Glutamatergic neuron (in vitro differentiated cells): ENCODE results near the gene C12orf57. TPM values are rescaled to one million over a fixed set of nuclear protein-coding genes. Genes with fewer than 3 reads are reported as not detected.

ENCODE experiments used
- DNase-seq: peaks from one replicate; pipeline ENCODE4 v3.0.0; 2022
- H3K27ac Mint-ChIP-seq: one replicate; pipeline ENCODE4 v1.8.0; 2020; ENCODE audit warnings: mild to moderate bottlenecking, mixed read lengths, inconsistent platforms; ENCODE audit not compliant: unreplicated experiment
- H3K27me3 Mint-ChIP-seq: one replicate; pipeline ENCODE4 v1.8.0; 2020; ENCODE audit warnings: mild to moderate bottlenecking, moderate library complexity, mixed read lengths, inconsistent platforms; ENCODE audit not compliant: unreplicated experiment
- H3K36me3 Mint-ChIP-seq: one replicate; pipeline ENCODE4 v1.8.0; 2020; ENCODE audit warnings: mild to moderate bottlenecking, mixed read lengths, inconsistent platforms; ENCODE audit not compliant: unreplicated experiment
- H3K4me1 Mint-ChIP-seq: one replicate; pipeline ENCODE4 v1.8.0; 2020; ENCODE audit warnings: mild to moderate bottlenecking, low read depth, mixed read lengths, inconsistent platforms; ENCODE audit not compliant: unreplicated experiment
- H3K4me3 Mint-ChIP-seq: one replicate; pipeline ENCODE4 v1.8.0; 2020; ENCODE audit warnings: mild to moderate bottlenecking, mixed read lengths, inconsistent platforms; ENCODE audit not compliant: unreplicated experiment
- H3K9me3 Mint-ChIP-seq: one replicate; pipeline ENCODE4 v1.8.0; 2020; ENCODE audit warnings: mild to moderate bottlenecking, moderate library complexity, mixed read lengths, inconsistent platforms; ENCODE audit not compliant: unreplicated experiment
- total RNA-seq: library from RNA; stranded (reverse); fragmentation: NEBNext Ultra II Directional; extraction: Animal tissue kit (Norgen Biotek cat#: 25700); gene quantifications from one replicate; pipeline ENCODE4 v1.2.1, GENCODE V29; 2021; ENCODE audit not compliant: unreplicated experiment
- TF ChIP-seq, protein P1 (sequence below): fragments of 200-600 bp; sonication (generic); IDR thresholded peaks from one replicate; pipeline ENCODE4 v1.5.0; 2021; ENCODE audit not compliant: partially characterized antibody, unreplicated experiment

The C12orf57 gene
- total RNA-seq, 1 donor from 2014 or later = 184 TPM

GRCh38 chr12:6914947-6915788 lies 28.7 kb upstream of the C12orf57 start:
- TF ChIP-seq, protein P1, sequence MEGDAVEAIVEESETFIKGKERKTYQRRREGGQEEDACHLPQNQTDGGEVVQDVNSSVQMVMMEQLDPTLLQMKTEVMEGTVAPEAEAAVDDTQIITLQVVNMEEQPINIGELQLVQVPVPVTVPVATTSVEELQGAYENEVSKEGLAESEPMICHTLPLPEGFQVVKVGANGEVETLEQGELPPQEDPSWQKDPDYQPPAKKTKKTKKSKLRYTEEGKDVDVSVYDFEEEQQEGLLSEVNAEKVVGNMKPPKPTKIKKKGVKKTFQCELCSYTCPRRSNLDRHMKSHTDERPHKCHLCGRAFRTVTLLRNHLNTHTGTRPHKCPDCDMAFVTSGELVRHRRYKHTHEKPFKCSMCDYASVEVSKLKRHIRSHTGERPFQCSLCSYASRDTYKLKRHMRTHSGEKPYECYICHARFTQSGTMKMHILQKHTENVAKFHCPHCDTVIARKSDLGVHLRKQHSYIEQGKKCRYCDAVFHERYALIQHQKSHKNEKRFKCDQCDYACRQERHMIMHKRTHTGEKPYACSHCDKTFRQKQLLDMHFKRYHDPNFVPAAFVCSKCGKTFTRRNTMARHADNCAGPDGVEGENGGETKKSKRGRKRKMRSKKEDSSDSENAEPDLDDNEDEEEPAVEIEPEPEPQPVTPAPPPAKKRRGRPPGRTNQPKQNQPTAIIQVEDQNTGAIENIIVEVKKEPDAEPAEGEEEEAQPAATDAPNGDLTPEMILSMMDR = no peak
- H3K36me3 Mint-ChIP-seq = peaks cover 4% of the 10 kb centered on the region
- peak overlapping the region; percentile 96 for H3K4me3 Mint-ChIP-seq
- H3K27ac Mint-ChIP-seq = peak overlapping the region; percentile 79
- peaks cover 5% of the 10 kb centered on the region for H3K4me1 Mint-ChIP-seq
- peak; percentile 57 for DNase-seq
- peaks cover 6% of the 10 kb centered on the region for H3K9me3 Mint-ChIP-seq
- peaks cover 21% of the 10 kb centered on the region for H3K27me3 Mint-ChIP-seq

DNA sequence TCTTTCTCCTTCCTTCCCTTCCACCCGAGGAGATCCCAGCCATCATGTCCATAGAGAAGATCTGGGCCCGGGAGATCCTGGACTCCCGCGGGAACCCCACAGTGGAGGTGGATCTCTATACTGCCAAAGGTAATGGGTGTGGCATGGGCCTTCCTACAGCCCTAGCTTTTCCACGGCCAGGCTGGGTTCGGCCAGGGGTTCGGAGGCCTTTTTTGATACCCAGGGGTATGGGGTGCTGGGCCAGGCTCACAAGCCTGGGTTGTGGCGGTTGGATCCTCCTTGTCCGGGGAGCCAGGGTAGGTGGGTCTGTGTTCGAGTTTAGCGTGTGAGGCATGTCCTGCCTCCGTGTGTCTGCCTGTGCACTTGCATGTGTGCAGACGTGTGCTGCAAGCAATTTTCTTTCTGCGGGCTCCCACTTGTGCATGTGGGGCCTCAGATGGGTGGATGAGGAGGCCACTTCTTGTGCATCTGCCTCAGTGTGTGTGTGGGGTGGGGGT lies 28.0 kb upstream of the C12orf57 start:
- Mint-ChIP-seq H3K27me3 (peaks cover 21% of the 10 kb centered on the region), H3K36me3 (peaks cover 4% of the 10 kb centered on the region), H3K9me3 (peaks cover 6% of the 10 kb centered on the region), H3K4me3 (peak overlapping the region; percentile 52), H3K4me1 (peaks cover 5% of the 10 kb centered on the region), H3K27ac (no peak overlapping the region)
- no peak for DNase-seq
- TF ChIP-seq, protein P1 = no peak

- H3K27ac Mint-ChIP-seq = no peak overlapping the region
- TF ChIP-seq, protein P1 = no peak
- H3K4me1 Mint-ChIP-seq = peaks cover 10% of the 10 kb centered on the region
- peaks cover 3% of the 10 kb centered on the region for H3K9me3 Mint-ChIP-seq
- peaks cover 4% of the 10 kb centered on the region for H3K36me3 Mint-ChIP-seq
- peak overlapping the region; percentile 52 for H3K4me3 Mint-ChIP-seq
- peaks cover 19% of the 10 kb centered on the region for H3K27me3 Mint-ChIP-seq
- no peak for DNase-seq
These were observed 27.2 kb upstream of the C12orf57 start for GRCh38 chr12:6916426-6917200.

GRCh38 chr12:6917491-6918231 lies 26.2 kb upstream of the C12orf57 start:
- Mint-ChIP-seq H3K9me3 (peaks cover 3% of the 10 kb centered on the region), H3K36me3 (peaks cover 5% of the 10 kb centered on the region), H3K4me1 (peaks cover 20% of the 10 kb centered on the region), H3K27ac (no peak overlapping the region), H3K27me3 (peaks cover 18% of the 10 kb centered on the region), H3K4me3 (no peak overlapping the region)
- TF ChIP-seq, protein P1 = no peak
- DNase-seq = no peak
